Measurements from ENCODE around the gene GALNTL6. TPM values are rescaled to one million over a fixed set of nuclear protein-coding genes. Genes with fewer than 3 reads are reported as not detected.

Gene GALNTL6
- total and polyA plus RNA-seq, 2 donors (not counting 1 experiment from before 2014, with no cell fraction given): 0.99 to 1.1 TPM

GRCh38 chr4:171814545-171814944 is 1.3 kb downstream of the GALNTL6 start:
- no peaks in the 10 kb centered on the region for H4K20me1 ChIP-seq (ENCODE audit: control insufficient read depth, insufficient read depth, low read length, poor library complexity, severe bottlenecking)
- Mint-ChIP-seq H3K4me1 (peaks cover 21% of the 10 kb centered on the region), H3K9me3 (ENCODE audit: insufficient read depth) (no peaks in the 10 kb centered on the region), H3K4me3 (peak overlapping the region; percentile 44), H3K27me3 (peaks cover 26% of the 10 kb centered on the region), H3K27ac (no peak overlapping the region)
- H3K4me1 ChIP-seq (ENCODE audit: control insufficient read depth in 2 of 2, insufficient read depth in 2 of 2, low read length in 2 of 2): peaks cover 17 to 28% of the 10 kb centered on the region in 2 donors
- POLR2A ChIA-PET: no interaction called here
- TF ChIP-seq EZH2 (IDR thresholded peaks at IDR 0.05; ENCODE audit: borderline replicate concordance, insufficient read depth, low read depth, low read length, poor library complexity, severe bottlenecking): no peak
- no peak for TF ChIP-seq CTCF (IDR thresholded peaks at IDR 0.05)
- H3K27ac ChIP-seq (ENCODE audit: low read length in 2 of 2): no peak overlapping the region
- peak overlapping the region; percentile 87 for H3K4me2 ChIP-seq (replicated peaks; ENCODE audit: low read depth, low read length, poor library complexity, severe bottlenecking)
- CTCF ChIA-PET: no interaction called here
- H3K27me3 ChIP-seq (replicated peaks in 1 of 4; ENCODE audit: control extremely low read depth in 1 of 4, control insufficient read depth in 3 of 4, insufficient read depth in 4 of 4, low read length in 3 of 4): peaks cover 0 to 30% (median 14%) of the 10 kb centered on the region in 4 experiments
- ATAC-seq (ENCODE audit: low read depth) (no peak), DNase-seq (no peak)
- H3K4me3 ChIP-seq (ENCODE audit: control extremely low read depth in 1 of 5, extremely low read depth in 1 of 5, insufficient read depth in 1 of 5, low read depth in 2 of 5, low read length in 4 of 5): peak overlapping the region in 2 of 5 experiments; percentile 15 to 57
- H3K9me3 ChIP-seq (ENCODE audit: control extremely low read depth in 1 of 3, control insufficient read depth in 2 of 3, insufficient read depth in 1 of 3, low read length in 2 of 3): peaks cover 0 to 8% (median 0%) of the 10 kb centered on the region in 3 donors
- WGBS (ENCODE audit: insufficient coverage): 78% methylated on average over 10 of the region's 11 CpGs
- H3K9ac ChIP-seq (ENCODE audit: low read length): peak overlapping the region; percentile 65
- no peaks in the 10 kb centered on the region for H3K36me3 ChIP-seq (replicated peaks in 1 of 2; ENCODE audit: control extremely low read depth in 1 of 2, control insufficient read depth in 1 of 2, extremely low read depth in 1 of 2, insufficient read depth in 2 of 2, low read length in 1 of 2)
- H3K79me2 ChIP-seq (ENCODE audit: control insufficient read depth, insufficient read depth, low read length): no peaks in the 10 kb centered on the region
- intact Hi-C loops (cut with micrococcal nuclease): no loop called here
- H2AFZ ChIP-seq (ENCODE audit: insufficient read depth, low read depth, low read length, poor library complexity, severe bottlenecking): no peak overlapping the region

- no peak overlapping the region for H2AFZ ChIP-seq (ENCODE audit: insufficient read depth, low read depth, low read length, poor library complexity, severe bottlenecking)
- H3K79me2 ChIP-seq (ENCODE audit: control insufficient read depth, insufficient read depth, low read length): no peaks in the 10 kb centered on the region
- H3K9me3 ChIP-seq (ENCODE audit: control extremely low read depth in 1 of 3, control insufficient read depth in 2 of 3, insufficient read depth in 1 of 3, low read length in 2 of 3): peaks cover 0 to 8% (median 0%) of the 10 kb centered on the region in 3 donors
- H4K20me1 ChIP-seq (ENCODE audit: control insufficient read depth, insufficient read depth, low read length, poor library complexity, severe bottlenecking): no peaks in the 10 kb centered on the region
- intact Hi-C loops (cut with micrococcal nuclease): no loop called here
- no peak overlapping the region for H3K27ac ChIP-seq (ENCODE audit: low read length in 2 of 2)
- Mint-ChIP-seq H3K4me1 (peaks cover 20% of the 10 kb centered on the region), H3K9me3 (ENCODE audit: insufficient read depth) (no peaks in the 10 kb centered on the region), H3K27me3 (peaks cover 25% of the 10 kb centered on the region), H3K4me3 (no peak overlapping the region), H3K27ac (no peak overlapping the region)
- DNase-seq (no peak), ATAC-seq (ENCODE audit: low read depth) (no peak)
- H3K4me3 ChIP-seq (ENCODE audit: control extremely low read depth in 1 of 5, extremely low read depth in 1 of 5, insufficient read depth in 1 of 5, low read depth in 2 of 5, low read length in 4 of 5): no peak overlapping the region
- ChIA-PET POLR2A (no interaction called here), CTCF (no interaction called here)
- H3K4me1 ChIP-seq (ENCODE audit: control insufficient read depth in 2 of 2, insufficient read depth in 2 of 2, low read length in 2 of 2): peaks cover 17 to 27% of the 10 kb centered on the region in 2 donors
- H3K9ac ChIP-seq (ENCODE audit: low read length): no peak overlapping the region
- H3K27me3 ChIP-seq (replicated peaks in 1 of 4; ENCODE audit: control extremely low read depth in 1 of 4, control insufficient read depth in 3 of 4, insufficient read depth in 4 of 4, low read length in 3 of 4): peaks cover 0 to 28% (median 14%) of the 10 kb centered on the region in 4 experiments
- TF ChIP-seq CTCF (IDR thresholded peaks at IDR 0.05): no peak
- TF ChIP-seq EZH2 (IDR thresholded peaks at IDR 0.05; ENCODE audit: borderline replicate concordance, insufficient read depth, low read depth, low read length, poor library complexity, severe bottlenecking): no peak
- no peaks in the 10 kb centered on the region for H3K36me3 ChIP-seq (replicated peaks in 1 of 2; ENCODE audit: control extremely low read depth in 1 of 2, control insufficient read depth in 1 of 2, extremely low read depth in 1 of 2, insufficient read depth in 2 of 2, low read length in 1 of 2)
- H3K4me2 ChIP-seq (replicated peaks; ENCODE audit: low read depth, low read length, poor library complexity, severe bottlenecking): no peak overlapping the region
- WGBS (ENCODE audit: insufficient coverage): no CpG with 5 or more reads among the region's 1 CpG
These were observed 3.8 kb downstream of the GALNTL6 start for GRCh38 chr4:171817026-171817425.
